Activated gamma-delta T cell (primary cell): ENCODE data around the gene PRKN.

Source experiments
- DNase-seq: peaks from one replicate; lab custom pipeline; 2025; lab: John Stamatoyannopoulos, UW

The PRKN gene

DNA sequence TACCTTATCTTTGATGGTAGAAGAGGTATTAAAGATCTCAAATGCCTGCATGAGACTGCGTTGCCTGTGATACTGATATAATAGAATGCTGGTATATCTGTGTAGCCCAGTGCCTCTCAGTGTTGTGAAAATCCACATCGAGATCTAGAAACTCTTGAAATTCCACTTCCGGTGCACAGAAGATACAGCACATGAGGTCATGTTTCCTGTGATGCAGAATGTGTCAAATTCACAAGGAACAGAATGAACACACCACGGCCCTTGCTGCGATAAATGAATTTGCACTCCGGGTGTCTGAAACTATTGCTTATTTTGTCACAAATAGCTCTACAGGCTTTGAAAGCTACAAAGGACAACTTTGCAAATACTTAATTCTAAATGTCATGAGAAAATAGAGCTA lies 765.8 kb downstream of the PRKN start:
- no peak for DNase-seq

DNA sequence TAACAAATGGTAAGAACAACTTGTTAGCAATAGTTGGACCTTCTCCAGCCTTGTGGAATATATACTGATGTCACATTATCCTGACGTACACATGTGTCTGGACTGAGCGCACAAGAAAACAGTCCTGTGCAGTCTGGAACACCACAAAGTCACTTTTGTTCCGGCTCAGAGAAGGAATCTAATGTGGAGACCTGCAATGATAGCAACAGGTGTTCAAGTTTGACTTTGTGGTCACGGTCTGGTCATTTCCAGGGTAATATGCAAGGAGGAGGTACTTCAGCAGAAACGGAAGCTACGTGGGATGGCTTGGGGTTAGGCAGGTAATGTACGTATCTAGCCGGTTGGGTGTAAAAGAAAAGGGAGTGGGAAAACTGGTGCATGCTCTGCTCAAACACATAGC lies 766.5 kb downstream of the PRKN start:
- no peak for DNase-seq

DNA sequence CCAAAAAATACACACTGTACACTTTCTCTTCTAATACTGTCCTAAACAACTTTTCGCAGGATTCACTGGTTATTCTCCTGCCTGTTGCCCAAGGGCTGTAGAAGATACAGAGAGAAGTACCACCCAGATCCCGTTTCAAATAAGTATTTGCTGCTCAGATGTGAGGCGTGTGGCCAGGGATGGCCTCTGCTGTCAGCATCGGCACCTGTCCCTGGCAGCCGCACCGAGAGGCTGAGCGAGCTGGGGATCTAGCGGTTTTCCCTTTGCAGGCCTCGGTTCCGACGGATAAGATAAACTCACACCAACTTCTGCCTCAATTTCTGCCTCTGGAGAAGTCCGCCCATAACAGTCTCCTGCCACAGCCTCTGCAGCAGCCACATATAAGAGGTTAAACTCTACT lies 768.5 kb downstream of the PRKN start:
- no peak for DNase-seq

DNA sequence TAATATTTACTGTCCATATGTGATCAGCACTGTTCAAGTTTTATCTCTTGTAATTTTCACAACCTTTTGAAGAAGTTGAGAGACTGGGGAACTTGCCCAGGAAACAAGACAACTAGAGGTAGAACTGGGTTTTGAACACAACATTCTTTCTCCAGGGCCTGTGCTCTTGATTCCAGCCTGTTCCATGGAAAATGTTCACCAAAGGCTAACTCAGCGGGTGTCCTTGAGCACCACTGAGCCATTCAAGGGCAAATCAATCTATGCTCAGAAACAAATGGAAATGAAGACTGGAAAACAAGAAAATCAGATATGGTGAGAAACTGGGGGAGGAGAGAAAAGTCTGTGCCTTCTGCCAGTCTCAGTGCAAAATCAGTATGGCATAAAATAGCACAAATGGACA lies 771.5 kb downstream of the PRKN start:
- DNase-seq: no peak

DNA sequence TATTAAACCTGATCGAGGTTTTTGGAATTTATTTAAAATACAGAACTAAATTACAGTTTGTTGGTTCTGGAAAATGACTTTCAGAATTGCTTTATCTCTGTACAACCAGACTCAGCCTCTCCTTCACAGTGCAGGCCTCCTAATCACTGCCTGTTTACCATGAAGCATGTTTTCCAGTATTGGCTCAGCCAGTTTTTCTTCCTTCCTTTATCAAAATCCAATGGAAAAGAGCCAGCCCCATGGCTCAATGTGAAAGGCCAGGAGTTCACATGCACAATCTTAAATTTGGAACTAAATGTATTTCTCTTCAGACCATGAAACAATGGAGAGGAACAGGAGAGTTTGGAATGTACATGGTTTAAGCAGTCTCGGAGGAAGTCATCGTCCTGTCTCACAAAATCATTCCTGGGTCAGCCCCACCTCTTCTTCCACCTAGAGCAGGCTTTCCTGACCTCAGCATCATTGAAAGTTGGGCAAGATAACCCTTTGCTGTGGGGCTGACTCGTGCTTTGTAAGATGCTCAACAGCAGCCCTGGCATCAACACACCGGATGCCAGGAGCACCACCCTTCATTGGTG lies 772.8 kb downstream of the PRKN start:
- no peak for DNase-seq

DNA sequence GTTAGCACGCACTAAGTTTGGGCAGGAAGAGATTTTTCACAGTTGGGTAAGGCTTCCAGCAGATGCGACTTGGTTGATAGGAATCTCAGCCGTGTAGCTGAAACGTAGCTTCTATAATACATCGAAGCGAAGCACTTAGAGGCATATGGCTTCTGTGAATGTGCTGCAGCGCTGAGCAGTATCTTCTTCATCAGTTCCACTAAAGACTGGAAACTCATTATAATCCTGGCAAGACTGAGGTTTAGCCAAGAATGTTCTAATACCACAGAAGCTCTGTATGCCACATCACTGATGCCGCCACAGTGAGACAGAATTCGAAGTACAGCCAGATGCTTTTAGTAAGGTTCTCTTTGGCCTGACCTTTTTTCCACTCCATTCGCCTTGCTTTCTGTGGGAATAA lies 773.5 kb downstream of the PRKN start:
- no peak for DNase-seq

DNA sequence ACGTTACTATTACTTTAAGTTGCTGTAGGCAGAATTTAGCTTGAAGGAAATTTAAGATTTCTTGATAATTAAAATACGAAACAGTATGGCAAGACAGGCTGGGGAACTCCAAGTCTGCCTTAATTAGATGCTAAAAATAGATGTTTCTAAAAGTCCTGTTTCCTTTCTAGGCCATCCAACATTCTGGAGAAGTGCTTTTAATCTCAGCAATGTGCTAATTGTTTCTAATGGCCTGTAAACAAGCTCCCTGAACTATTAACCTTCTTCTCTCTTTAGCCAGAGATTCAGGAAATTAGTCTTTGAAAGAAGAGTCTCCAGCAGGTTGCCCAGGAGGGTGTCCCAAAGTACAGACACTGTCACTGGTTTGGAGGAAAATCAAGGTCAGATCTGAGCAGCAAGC lies 776.4 kb downstream of the PRKN start:
- no peak for DNase-seq

DNA sequence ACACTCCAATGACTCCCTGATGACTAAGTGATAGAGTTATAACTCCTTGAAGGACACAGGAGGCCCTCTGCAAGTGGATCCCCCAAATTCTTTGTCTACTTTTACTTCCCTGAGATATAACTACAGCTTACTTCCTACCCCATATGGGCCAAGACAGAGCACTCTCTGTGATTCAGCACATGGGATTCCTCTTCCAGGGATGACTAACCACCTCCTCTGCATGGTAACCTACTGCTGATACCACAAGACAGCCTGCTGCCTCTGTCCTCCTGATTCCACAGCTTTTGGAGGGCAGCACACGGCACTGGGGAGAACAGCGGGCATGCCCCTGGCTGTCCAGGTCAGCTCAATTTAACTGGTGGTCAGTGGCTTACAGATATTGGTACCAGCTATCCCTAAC lies 778.0 kb downstream of the PRKN start:
- DNase-seq: no peak

DNA sequence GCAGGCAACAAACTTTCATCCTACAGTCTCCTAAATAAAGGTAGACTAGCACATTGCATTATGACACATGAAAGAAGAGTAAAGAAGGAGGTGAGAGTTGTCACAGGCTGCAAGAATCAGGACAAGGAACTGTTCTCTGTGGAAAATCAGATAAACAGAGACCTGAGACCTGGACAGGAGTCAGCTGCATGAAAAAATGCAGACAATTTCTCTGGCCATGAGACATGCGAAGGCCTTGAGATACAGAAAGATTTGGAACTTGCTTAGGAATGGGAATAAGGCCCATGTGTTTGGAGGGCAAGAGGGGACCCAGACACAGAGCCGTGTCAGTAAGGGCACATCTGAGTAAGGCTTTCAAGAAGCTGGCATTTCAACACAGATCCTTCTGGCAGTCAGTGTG lies 779.1 kb downstream of the PRKN start:
- DNase-seq: no peak

DNA sequence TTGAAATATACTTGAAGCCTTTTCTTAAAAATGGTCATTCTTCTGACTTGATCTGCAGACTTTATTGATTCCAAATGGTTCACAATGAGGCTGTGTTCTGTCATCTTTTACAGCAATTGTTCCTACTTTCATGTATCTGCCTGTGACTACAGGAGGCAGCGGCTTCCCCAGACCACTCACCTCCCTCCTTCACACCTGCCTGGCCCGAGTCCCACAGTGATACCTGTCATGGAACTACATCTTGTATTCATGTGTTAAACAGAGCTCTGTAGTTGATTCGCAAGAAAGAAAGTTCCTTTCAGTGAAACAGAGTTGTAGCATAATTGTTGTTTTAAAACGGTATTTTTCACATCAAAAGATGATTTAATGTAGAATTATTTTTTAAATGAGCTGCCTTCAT lies 780.2 kb downstream of the PRKN start:
- DNase-seq: no peak

DNA sequence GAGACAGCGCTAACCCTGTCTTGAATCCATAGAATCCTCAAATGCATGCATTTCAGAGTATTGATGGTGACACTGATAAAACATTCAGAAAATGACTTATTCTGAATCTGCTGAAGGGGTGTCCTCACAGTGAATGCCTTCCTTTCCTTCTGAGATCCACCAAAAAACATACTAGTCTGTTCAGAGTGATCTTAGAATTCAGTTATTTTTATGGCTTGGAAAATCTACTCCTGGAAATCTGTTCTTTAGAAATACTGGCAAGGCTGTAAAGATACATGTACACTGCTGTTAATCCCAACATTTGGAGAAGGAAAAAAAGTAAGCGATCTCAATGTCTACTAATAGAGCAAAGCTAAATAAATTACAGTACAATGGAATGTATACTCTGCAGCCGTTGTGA lies 781.1 kb downstream of the PRKN start:
- DNase-seq: no peak

DNA sequence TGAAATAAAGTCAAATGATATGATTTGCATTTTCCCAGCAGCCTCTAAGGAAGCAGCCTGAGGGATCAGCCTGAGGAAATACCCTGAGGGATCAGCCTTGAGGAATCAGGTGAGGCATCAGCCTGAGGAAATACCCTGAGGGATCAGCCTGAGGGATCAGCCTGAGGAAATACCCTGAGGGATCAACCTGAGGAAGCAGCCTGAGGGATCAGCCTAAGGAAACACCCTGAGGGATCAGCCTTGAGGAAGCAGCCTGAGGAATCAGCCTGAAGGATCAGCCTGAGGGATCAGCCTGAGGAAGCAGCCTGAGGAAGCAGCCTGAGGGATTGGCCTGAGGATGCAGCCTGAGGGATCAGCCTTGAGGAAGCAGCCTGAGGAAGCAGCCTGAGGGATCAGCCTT lies 784.0 kb downstream of the PRKN start:
- DNase-seq: no peak

DNA sequence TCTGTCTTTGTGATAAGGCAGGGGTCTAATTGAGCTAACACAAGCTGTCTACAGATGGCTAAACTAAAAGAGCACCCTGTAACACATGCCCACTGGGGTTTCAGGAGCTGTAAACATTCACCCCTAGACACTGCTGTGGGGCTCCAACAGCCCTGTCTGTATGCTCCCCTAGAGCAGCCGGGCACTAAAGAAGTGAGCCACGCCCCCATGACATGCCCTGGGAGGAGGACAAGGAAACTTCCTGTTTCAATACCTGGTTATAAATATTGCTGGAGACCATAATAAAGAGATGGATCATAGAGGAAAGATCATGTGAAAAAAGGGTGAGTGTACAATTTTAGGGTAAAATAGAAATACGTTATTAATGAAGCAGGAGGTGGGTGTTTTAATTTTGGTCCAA lies 786.0 kb downstream of the PRKN start:
- DNase-seq: no peak

DNA sequence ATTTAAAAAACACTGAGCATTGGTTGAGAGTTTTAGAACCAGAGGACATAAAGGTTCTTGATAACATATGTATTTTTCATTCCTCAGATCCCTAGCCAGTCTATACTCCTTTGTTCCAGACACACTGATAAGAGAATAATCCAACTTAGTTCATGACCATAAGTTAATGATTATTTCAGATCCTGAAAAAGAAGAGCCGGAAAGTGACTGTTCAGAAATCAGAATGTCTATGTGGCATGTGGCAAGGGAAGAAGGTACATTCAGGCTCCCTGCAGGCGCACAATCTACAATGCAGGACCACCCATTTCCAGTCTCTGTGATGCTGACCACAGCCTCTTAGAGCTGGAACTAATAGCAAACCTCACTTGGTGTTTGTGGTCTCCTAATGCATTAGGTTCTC lies 787.0 kb downstream of the PRKN start:
- no peak for DNase-seq

DNA sequence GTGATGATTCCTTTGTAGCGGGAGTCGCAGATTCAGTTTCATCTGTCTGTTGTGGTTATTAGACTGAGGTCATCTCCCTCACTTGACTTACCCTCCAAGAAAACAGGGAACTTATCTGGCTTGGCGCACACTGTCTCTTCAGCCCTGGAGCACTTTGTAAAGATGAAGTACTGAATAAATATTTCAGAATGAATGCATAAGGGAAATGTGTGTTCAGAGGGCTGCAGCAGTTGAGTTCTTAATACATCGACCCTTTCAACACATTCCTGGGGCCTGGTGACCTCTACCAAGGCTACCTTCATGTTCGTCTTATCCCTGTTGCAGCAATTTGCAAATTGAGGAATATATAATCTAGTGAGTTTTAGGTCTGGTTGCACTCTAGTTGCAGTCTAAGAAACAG lies 801.2 kb downstream of the PRKN start:
- no peak for DNase-seq

DNA sequence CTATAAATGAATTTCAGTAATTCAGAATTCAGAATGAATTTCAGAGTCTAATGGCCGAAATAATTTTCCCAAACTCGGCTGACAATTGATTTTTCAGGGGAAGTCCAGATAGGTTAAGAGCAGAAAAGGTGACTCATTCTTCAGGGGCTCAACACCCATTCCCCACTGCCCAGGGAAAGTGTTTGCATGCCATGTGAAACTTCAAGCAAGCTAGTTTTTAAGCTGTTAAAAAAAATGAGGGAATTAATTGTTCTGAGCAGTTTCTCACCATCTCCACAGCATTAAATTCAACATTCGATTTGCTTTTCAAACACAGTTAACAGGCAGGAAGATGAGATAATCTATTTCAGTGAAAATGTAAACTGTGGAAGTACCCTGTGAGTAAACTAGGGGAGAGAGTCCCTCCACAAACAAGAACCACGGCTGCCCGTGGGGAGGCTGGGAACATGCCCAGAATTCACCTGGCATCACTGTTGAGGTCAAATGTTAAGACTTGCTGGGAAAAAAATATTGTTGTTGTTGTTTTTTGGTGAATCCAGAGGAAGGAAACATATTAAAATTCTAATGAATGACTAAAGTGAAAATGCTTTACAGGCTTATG lies 803.0 kb downstream of the PRKN start:
- DNase-seq: no peak

DNA sequence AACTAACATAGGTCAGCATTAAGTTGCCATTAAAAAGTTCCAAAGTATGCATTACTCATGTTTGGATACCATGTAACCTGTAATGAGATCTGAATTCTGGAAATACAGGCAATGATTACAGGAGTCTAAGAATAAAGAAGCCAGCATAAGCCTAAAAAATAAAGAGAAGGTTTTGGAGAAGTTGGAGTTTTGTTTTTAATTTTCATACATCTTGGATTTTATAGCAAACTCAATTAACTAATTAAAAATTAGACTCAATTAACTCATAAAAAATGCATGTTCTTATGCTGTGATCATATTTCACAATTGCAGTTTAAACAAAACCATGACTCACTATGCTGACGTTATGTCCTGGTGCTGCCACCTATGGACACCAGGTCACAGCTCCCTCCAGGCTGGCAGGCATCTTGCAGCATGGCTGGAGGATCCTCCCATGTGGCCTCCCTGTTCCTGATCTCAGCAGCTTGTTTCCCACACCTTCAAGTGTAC lies 804.9 kb downstream of the PRKN start:
- no peak for DNase-seq

DNA sequence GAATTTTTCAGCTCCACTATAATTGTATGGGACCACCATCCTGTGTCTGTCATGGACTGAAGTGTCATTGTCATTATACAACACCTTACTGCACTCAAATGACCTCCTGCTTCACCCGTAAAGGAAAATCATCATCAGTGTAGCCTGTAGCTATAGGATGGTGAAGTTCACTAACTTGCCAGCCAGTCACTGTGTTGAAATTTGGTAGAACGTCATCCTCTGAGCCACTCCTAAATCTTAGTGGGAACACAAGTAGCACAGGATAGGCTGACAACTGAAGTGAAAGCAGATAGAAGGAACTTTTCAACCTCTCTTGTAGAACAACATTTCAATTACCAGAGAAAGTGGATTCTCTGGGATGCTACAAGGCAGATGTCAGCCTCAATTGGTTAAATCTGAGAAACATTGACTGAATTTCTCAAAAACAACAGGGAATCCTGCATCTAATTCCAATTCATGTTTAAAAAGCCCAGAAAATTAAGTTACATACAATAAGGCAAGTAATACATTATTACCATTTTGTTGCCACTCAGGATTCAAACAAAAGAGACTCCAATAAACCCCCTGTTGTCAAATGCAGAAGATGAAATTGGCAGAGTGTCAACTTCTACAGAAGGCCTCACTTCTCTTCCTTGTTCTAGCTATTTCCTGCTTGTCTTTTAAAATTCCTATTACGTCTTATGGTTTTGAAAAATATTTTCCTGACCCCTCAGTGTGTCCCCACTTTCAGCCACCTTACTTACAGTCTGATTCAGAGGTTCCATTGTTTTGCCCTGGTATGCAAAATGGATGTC lies 805.8 kb downstream of the PRKN start:
- DNase-seq: no peak

DNA sequence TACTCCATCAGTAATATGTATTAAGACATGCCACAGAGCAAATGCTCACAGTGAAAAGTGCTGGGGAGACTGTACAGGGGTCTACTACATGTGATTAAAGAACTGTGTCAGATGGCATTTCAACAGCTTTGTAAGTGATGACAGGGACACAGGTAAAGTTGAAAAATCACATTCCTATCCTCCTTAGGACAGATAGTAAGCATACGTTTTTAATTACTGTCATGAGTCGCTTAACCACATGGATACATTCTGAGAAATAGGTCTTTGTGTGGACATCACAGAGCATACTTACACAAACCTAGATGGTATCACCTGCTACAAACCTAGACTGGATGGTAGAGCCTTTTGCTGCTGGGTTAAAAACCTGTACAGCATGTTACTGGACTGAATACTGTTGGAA lies 807.9 kb downstream of the PRKN start:
- DNase-seq: no peak

DNA sequence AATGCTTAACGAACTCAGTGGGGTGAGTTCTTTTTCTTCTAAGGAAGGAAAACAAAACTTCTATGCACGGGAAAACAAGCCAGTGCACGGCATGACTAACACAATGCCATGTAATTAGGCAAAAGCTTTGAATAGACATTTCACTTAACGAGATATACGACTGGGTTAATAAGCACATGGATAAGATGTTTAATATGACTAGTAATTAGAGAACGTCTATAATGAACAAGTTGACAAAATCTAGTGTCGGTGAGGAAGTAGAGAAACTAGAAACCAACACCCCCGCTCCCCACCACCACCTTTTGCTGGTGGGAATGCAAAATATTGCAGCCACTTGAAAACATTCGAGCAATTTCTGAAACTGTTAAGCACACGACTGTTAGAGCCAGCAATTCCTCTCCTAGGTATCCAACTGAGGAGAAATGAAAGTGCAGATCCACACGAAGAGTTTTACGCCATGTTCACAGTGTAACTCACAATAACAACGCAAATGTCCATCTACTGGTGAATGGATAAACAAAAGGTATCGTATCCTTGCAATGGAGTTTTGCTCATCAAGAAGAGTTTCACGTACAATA lies 808.8 kb downstream of the PRKN start:
- DNase-seq: no peak

DNA sequence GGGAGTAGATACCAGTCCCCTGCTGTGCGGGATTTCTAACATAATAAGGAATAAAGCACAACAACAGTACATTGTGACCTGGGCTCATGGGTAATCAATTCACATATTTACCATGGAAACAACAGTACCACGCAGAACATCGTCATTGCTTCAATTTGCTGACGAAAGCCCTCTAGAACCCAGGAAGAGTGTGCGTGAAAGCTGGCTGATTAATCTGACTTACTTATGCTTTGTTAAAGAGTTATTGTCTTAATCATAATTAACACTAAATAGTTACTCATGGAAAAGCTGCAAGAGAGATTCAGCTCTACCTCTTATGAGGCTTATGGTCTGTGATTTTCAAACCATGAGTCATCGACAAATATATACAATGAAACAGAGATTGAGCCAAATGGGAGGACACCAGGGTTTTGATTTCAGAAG lies 809.4 kb downstream of the PRKN start:
- DNase-seq: no peak

DNA sequence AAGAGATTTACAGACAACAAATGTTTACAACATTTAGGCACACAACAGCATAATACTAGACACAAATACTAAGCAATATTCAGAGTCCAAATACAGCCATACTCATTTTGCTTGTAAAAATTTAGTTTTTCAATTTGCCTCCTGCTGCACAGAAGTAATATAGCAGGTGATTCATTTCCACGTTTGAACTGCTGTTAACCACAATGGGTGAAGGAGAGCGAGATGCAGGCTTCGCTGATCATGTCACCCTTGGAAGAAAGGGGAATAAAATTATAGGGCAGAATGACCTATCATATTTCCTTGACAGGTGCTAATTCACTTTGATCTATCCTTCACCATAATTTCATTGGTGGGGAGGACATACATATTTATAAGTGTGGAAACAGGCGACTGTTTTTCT lies 809.9 kb downstream of the PRKN start:
- no peak for DNase-seq

DNA sequence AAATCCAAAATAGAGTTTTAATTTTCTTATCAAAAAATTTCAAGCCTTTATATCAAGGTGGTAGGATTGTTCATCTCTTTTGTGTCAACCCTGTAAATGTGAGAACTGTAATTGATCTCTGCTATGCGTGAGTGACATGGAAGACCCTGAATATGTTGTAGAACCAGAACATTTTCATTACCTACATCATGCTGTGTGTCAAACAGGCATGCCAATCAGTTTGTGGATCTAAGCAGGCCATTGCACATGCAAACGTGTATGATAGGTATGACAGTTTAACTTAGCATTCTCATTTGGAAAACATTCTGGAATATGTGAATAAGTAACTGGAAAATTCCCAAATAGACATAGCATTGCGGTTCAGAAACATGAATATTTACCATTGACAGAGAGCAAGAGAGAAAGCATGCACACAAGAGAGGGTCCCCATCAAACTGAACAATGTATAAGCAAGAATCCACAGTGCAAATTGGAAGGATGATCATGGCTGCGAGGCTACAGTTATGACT lies 812.1 kb downstream of the PRKN start:
- DNase-seq: no peak
